Hypothalamus (tissue), 51 donors: Measurements from ENCODE around the gene HADH.

Experiments
- DNase-seq, 51 donors: peaks; one replicate each; lab custom pipeline; 2025; lab: John Stamatoyannopoulos, UW

Gene HADH

GRCh38 chr4:108053251-108053711, 63.6 kb downstream of the HADH start:
- no peak for DNase-seq

- no peak for DNase-seq
Measured at GRCh38 chr4:108054025-108054638, 64.4 kb downstream of the HADH start.

GRCh38 chr4:108055787-108056186, 66.1 kb downstream of the HADH start:
- no peak for DNase-seq

GRCh38 chr4:108056418-108056817, 66.7 kb downstream of the HADH start:
- DNase-seq = no peak

GRCh38 chr4:108058685-108059440, 69.2 kb downstream of the HADH start:
- DNase-seq = no peak

GRCh38 chr4:108060164-108060563, 70.5 kb downstream of the HADH start:
- peak in 16 of 51 donors; percentile 3 to 22 (median 7) for DNase-seq

GRCh38 chr4:108060686-108061321, 71.1 kb downstream of the HADH start:
- no peak for DNase-seq

- DNase-seq = no peak
Measured at GRCh38 chr4:108068442-108068841, 78.8 kb downstream of the HADH start.

GRCh38 chr4:108070775-108071174, 81.1 kb downstream of the HADH start:
- no peak for DNase-seq

- DNase-seq = no peak
Measured at GRCh38 chr4:108072300-108072699, 82.6 kb downstream of the HADH start.

GRCh38 chr4:108078024-108078733, 88.5 kb downstream of the HADH start:
- no peak for DNase-seq

- DNase-seq = no peak
Measured at GRCh38 chr4:108080747-108081146, 91.1 kb downstream of the HADH start.

- no peak for DNase-seq
Measured at GRCh38 chr4:108081256-108081655, 91.6 kb downstream of the HADH start.
